ENCODE data around the gene KLHL29.

DNA sequence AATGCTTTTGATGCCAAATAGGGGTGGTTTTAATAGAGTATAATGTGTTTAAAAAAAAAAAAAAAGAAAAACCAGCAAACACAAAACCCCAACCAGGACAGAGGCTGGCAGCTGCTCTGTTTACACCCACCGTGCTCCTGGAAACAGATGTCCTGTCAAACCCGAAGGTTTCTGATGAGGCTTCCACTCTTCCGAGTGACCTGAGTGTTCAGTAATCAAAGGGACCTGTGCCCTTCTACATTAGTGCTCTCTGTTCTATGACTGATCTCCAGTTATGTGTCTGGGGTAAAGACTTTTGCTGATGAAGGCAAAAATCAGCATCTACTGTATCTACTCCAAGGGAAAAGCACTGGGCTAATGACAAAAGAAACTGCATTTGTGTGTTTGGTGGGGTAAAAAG is 3.5 kb upstream of the KLHL29 start:
- no peak for TF ChIP-seq CTCF (conservative IDR thresholded peaks at IDR 0.05; ENCODE audit: low read depth, low read length)
- TF ChIP-seq EZH2 (IDR thresholded peaks at IDR 0.05; ENCODE audit: borderline replicate concordance, low read depth, low read length, poor library complexity, severe bottlenecking): no peak
